Measurements from ENCODE around the gene TMEM263.

GRCh38 chr12:106957583-106957982 is 1.9 kb downstream of the TMEM263 start:
- no peak for TF ChIP-seq EZH2 (IDR thresholded peaks at IDR 0.05)
- TF ChIP-seq MAX (IDR thresholded peaks at IDR 0.05), result no peak
- no peak for TF ChIP-seq CTCF (IDR thresholded peaks at IDR 0.05 in 2 of 3, conservative IDR thresholded peaks at IDR 0.05 in 1 of 3; ENCODE audit: borderline replicate concordance in 1 of 3, insufficient read depth in 1 of 3, low read depth in 2 of 3, low read length in 2 of 3)
- TF ChIP-seq SIN3A (IDR thresholded peaks at IDR 0.05; ENCODE audit: low read depth), result no peak
- no peak for TF ChIP-seq POLR2AphosphoS5 (IDR thresholded peaks at IDR 0.05; ENCODE audit: low read depth, low read length)
- TF ChIP-seq REST (IDR thresholded peaks at IDR 0.05; ENCODE audit: low read depth), result no peak
